OCI-LY7 (cell line): Measurements from ENCODE around the gene FRAS1.

ENCODE experiments used
- EZH2phosphoT487 ChIP-seq: fragments of 200-600 bp; sonication (generic); IDR thresholded peaks from 2 replicates; pipeline ENCODE4 v1.6.1; 2018; ENCODE audit warnings: low read depth, borderline replicate concordance, mild to moderate bottlenecking, mixed run types, antibody characterized with exemption, low read length, moderate library complexity, mixed read lengths
- TF ChIP-seq, protein P1 (sequence below): fragments of 200-600 bp; sonication (generic); conservative IDR thresholded peaks from 2 replicates; pipeline ENCODE4 v1.5.1; 2014; ENCODE audit warnings: mild to moderate bottlenecking, antibody characterized with exemption, low read length, moderate library complexity, mixed read lengths

DNA sequence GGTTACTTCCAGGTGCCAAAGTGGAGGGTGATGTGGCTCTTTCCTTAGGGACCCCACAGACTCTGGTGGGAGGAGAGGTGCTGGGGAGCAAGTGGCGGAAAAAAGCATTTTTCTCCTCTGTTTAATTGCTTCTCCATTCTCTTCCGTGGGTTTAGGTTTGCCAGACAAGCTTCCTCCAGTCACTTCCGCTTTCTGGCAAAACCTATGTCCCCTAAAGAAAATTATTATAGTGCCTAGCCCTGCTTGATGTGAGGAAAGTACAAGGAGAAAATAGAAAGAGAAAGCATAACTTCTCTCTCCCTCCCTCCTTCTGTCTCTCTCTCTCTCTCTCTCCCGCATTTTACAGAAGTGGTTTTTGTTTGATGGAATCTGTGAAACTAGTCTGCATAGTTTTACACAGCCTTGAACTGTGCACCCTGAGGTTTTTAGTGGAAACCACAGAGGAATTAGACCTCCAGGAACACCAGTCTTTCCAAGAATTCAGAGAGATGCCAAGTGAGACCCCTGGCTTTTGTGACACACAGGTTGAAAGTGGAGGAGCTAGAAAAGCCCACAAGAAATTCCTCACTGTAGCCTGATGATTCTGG lies 263.3 kb downstream of the FRAS1 start:
- TF ChIP-seq, protein P1, sequence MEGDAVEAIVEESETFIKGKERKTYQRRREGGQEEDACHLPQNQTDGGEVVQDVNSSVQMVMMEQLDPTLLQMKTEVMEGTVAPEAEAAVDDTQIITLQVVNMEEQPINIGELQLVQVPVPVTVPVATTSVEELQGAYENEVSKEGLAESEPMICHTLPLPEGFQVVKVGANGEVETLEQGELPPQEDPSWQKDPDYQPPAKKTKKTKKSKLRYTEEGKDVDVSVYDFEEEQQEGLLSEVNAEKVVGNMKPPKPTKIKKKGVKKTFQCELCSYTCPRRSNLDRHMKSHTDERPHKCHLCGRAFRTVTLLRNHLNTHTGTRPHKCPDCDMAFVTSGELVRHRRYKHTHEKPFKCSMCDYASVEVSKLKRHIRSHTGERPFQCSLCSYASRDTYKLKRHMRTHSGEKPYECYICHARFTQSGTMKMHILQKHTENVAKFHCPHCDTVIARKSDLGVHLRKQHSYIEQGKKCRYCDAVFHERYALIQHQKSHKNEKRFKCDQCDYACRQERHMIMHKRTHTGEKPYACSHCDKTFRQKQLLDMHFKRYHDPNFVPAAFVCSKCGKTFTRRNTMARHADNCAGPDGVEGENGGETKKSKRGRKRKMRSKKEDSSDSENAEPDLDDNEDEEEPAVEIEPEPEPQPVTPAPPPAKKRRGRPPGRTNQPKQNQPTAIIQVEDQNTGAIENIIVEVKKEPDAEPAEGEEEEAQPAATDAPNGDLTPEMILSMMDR, result no peak
- TF ChIP-seq EZH2phosphoT487, result no peak
